DND-41 (cell line): ENCODE data around the gene ABL2.

Experiments
- ATAC-seq: fragments of 200-7000 bp; cut with Tn5 transposase; 3 replicates; pipeline ENCODE4 v1.9.1; 2021; ENCODE audit warnings: low read depth; ENCODE audit not compliant: insufficient read depth
- DNase-seq: peaks from one replicate; pipeline ENCODE4 v3.0.0-alpha.2; 2020
- H2AFZ ChIP-seq: 2 replicates; pipeline ENCODE4 v1.6.0; 2012; ENCODE audit warnings: low read depth, low read length
- H3K27ac ChIP-seq: 2 replicates; pipeline ENCODE4 v1.5.1; 2012; ENCODE audit warnings: low read length, inconsistent platforms
- H3K27me3 ChIP-seq: fragments of 200-600 bp; sonication (generic); 2 replicates; pipeline ENCODE4 v1.6.0; 2012; ENCODE audit warnings: low read length, mild to moderate bottlenecking, inconsistent platforms; ENCODE audit not compliant: insufficient read depth, poor library complexity
- H3K36me3 ChIP-seq: 2 replicates; pipeline ENCODE4 v1.5.1; 2012; ENCODE audit warnings: low read length, inconsistent platforms; ENCODE audit not compliant: insufficient read depth
- H3K4me1 ChIP-seq: 2 replicates; pipeline ENCODE4 v1.5.1; 2012; ENCODE audit warnings: mild to moderate bottlenecking, low read length; ENCODE audit not compliant: insufficient read depth
- H3K4me2 ChIP-seq: 2 replicates; pipeline ENCODE4 v1.6.0; 2012; ENCODE audit warnings: mild to moderate bottlenecking, moderate library complexity, low read length, inconsistent platforms; ENCODE audit not compliant: insufficient read depth
- H3K4me3 ChIP-seq, 2 experiments: fragments of 200-600 bp in 1 of 2; shearing (Covaris generic) in 1 of 2; 2 replicates each; pipeline ENCODE4 v1.5.1; 2012 to 2016; ENCODE audit warnings: inconsistent platforms in 2 of 2, low read length in 2 of 2, mild to moderate bottlenecking in 2 of 2, low read depth in 1 of 2, moderate library complexity in 1 of 2
- H3K79me2 ChIP-seq: 2 replicates; pipeline ENCODE4 v1.6.0; 2012; ENCODE audit warnings: low read length, inconsistent platforms; ENCODE audit not compliant: insufficient read depth
- H3K9ac ChIP-seq: 2 replicates; pipeline ENCODE4 v1.6.0; 2012; ENCODE audit warnings: low read depth, mild to moderate bottlenecking, inconsistent platforms, low read length, moderate library complexity
- H3K9me3 ChIP-seq: 2 replicates; pipeline ENCODE4 v1.5.1; 2012; ENCODE audit warnings: low read length, moderate library complexity, mild to moderate bottlenecking, inconsistent platforms; ENCODE audit not compliant: insufficient read depth, severe bottlenecking
- H4K20me1 ChIP-seq: 2 replicates; pipeline ENCODE4 v1.6.0; 2012; ENCODE audit warnings: low read length; ENCODE audit not compliant: insufficient read depth
- EZH2 ChIP-seq: IDR thresholded peaks from 3 replicates; pipeline ENCODE4 v1.6.1; 2012; ENCODE audit warnings: borderline replicate concordance, low read depth, mild to moderate bottlenecking, moderate library complexity, low read length, inconsistent platforms; ENCODE audit not compliant: severe bottlenecking
- TF ChIP-seq, protein P1 (sequence below): IDR thresholded peaks from 2 replicates; pipeline ENCODE4 v1.5.1; 2012; ENCODE audit warnings: borderline replicate concordance, low read length, moderate library complexity, mild to moderate bottlenecking; ENCODE audit not compliant: poor library complexity, severe bottlenecking; ENCODE audit errors: extremely low read depth

Gene ABL2

DNA sequence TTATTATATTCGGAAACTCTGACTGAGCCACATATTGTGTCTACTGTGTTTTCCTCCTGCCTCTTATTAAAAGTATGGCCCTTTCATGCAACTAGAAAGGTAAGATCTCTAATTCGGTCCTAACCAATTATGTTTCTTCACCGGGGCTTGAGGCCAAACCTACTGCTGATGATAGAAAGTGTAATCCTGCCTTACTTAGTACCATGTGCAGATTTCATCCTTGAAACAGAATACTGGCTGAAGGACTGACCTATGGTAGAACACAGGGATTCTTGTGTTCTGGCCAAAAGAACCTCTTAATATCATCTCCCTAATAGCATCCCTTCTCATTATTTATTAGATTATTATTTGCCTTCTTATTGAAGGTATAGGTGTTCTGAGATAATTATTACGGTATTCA is 75.0 kb downstream of the ABL2 start:
- ATAC-seq: no peak
- no peaks in the 10 kb centered on the region for H3K4me1 ChIP-seq
- TF ChIP-seq, protein P1, sequence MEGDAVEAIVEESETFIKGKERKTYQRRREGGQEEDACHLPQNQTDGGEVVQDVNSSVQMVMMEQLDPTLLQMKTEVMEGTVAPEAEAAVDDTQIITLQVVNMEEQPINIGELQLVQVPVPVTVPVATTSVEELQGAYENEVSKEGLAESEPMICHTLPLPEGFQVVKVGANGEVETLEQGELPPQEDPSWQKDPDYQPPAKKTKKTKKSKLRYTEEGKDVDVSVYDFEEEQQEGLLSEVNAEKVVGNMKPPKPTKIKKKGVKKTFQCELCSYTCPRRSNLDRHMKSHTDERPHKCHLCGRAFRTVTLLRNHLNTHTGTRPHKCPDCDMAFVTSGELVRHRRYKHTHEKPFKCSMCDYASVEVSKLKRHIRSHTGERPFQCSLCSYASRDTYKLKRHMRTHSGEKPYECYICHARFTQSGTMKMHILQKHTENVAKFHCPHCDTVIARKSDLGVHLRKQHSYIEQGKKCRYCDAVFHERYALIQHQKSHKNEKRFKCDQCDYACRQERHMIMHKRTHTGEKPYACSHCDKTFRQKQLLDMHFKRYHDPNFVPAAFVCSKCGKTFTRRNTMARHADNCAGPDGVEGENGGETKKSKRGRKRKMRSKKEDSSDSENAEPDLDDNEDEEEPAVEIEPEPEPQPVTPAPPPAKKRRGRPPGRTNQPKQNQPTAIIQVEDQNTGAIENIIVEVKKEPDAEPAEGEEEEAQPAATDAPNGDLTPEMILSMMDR: no peak
- TF ChIP-seq EZH2: no peak

DNA sequence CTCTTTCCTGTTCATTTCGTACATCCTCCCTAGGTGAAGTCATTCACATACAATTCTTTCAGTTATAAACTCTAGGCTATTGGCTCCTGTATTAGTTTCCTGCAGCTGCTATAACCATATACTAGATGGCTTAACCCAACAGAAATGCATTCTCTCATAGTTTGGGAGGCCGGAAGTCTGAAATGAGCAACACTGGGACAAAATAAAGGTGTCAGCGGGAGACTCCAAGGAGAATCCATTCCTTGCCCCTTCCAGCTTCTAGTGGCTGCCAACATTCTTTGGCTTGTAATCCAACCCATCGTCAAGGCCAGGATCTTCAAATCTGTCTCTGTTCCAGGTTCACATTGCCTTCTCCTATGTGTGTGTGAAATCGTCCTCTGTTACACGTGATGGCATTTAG is 76.3 kb downstream of the ABL2 start:
- ATAC-seq (no peak), DNase-seq (no peak)
- no peak overlapping the region for H2AFZ ChIP-seq
- no peak overlapping the region for H3K4me3 ChIP-seq
- no peaks in the 10 kb centered on the region for H4K20me1 ChIP-seq
- no peaks in the 10 kb centered on the region for H3K79me2 ChIP-seq
- no peak overlapping the region for H3K27ac ChIP-seq
- H3K9me3 ChIP-seq: no peaks in the 10 kb centered on the region
- H3K4me2 ChIP-seq: no peak overlapping the region
- no peak overlapping the region for H3K9ac ChIP-seq
- H3K27me3 ChIP-seq: no peaks in the 10 kb centered on the region
- H3K36me3 ChIP-seq: no peaks in the 10 kb centered on the region
- TF ChIP-seq, protein P1: no peak
- TF ChIP-seq EZH2: no peak
- no peaks in the 10 kb centered on the region for H3K4me1 ChIP-seq

More for the DNA sequence above, 75.0 kb downstream of the ABL2 start:
- Histone ChIP-seq H3K27ac (no peak overlapping the region), H3K4me3 (no peak overlapping the region), H3K79me2 (no peaks in the 10 kb centered on the region), H2AFZ (no peak overlapping the region), H4K20me1 (no peaks in the 10 kb centered on the region), H3K9ac (no peak overlapping the region), H3K9me3 (no peaks in the 10 kb centered on the region), H3K36me3 (no peaks in the 10 kb centered on the region), H3K27me3 (no peaks in the 10 kb centered on the region), H3K4me2 (no peak overlapping the region)
- no peak for DNase-seq

DNA sequence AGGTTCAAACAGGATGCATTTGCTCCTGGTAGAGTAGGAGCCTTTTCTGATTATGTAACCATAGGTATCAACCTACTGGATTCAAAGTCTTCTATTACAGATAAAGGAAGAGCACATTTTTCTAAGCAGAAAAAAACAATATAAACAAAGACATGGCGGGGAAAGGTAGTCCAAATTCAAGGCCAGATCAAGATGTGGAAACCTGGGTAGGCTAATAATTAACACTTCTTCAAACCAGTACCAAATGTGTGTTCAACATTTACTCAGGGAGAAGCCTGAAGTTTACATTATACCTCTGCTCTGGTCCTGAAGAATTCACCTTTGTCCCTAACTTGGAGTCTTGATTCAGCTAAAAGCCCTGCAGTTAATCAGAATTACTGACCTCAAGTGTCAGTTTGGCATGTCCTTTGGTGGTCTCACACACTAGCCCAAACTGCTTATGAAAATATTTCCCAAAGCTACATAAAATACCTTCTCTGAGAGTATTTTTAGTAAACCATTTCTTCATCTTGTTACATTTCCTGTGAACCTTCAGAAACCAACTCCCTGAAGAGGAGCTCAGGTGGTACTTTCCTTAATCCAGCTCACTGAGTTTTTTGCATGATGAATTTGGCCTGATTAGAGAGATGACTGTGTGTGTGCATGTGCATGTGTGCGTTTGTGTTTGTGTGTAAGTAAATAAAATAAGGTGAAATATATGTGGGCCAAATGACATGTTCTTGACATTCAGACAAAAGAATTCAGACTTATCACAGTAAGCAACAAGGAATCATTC is 77.4 kb downstream of the ABL2 start:
- Histone ChIP-seq H3K79me2 (no peaks in the 10 kb centered on the region), H3K4me2 (no peak overlapping the region), H3K9me3 (no peaks in the 10 kb centered on the region), H2AFZ (no peak overlapping the region), H4K20me1 (no peaks in the 10 kb centered on the region), H3K36me3 (no peaks in the 10 kb centered on the region), H3K4me1 (no peaks in the 10 kb centered on the region), H3K4me3 (no peak overlapping the region), H3K27me3 (no peaks in the 10 kb centered on the region), H3K9ac (no peak overlapping the region), H3K27ac (no peak overlapping the region)
- no peak for DNase-seq
- no peak for TF ChIP-seq EZH2
- TF ChIP-seq, protein P1: no peak
- no peak for ATAC-seq

DNA sequence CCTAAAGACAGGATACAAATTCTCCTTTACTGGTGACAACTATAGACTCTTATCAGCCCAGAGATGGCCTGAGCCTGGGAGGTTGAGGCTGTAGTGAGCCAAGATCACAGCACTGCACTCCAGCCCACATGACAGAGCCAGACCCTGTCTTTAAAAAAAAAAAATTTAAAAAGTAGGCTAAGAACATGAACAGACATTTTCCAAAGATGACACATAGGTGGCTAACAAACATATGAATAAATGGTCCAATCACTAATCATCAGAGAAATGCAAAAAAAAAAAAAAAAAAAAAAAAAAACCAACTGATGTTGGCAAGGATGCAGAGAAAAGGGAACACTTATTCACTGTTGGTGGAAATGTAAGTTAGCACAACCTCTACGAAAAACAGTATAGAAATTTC is 82.6 kb downstream of the ABL2 start:
- H3K4me3 ChIP-seq: no peak overlapping the region
- H3K79me2 ChIP-seq: 0 out of 2 replicates have a peak, but pooled peaks cover 2% of the 10 kb centered on the region
- H3K9ac ChIP-seq: no peak overlapping the region
- no peaks in the 10 kb centered on the region for H3K36me3 ChIP-seq
- H2AFZ ChIP-seq: no peak overlapping the region
- ATAC-seq (no peak), DNase-seq (no peak)
- H4K20me1 ChIP-seq: no peaks in the 10 kb centered on the region
- no peaks in the 10 kb centered on the region for H3K9me3 ChIP-seq
- H3K4me2 ChIP-seq: no peak overlapping the region
- H3K27ac ChIP-seq: no peak overlapping the region
- TF ChIP-seq, protein P1: no peak
- no peak for TF ChIP-seq EZH2
- no peaks in the 10 kb centered on the region for H3K4me1 ChIP-seq
- H3K27me3 ChIP-seq: no peaks in the 10 kb centered on the region
